GM12878 (cell line): ENCODE results near the gene PTS. TPM values are rescaled to one million over a fixed set of nuclear protein-coding genes. Genes with fewer than 3 reads are reported as not detected.

Source experiments
- ATAC-seq: fragments of 200-7000 bp; cut with Tn5 transposase; 3 replicates; pipeline ENCODE4 v1.9.1; 2020; ENCODE audit warnings: mild to moderate bottlenecking, moderate library complexity
- BruUV-seq: library from RNA; stranded (reverse); fragments of 400-500 nt; replicated peaks from 2 replicates; lab custom pipeline; 2021; lab: Mats Ljungman, UMichigan
- CTCF ChIA-PET: fragments of 300-600 bp; sonication (Branson Sonifier 250); formaldehyde crosslinking; extraction: SDS; loops from one replicate; lab custom pipeline; 2021; ENCODE audit warnings: inconsistent platforms; lab: Yijun Ruan, JAX
- POLR2A ChIA-PET: fragments of 350-600 bp; formaldehyde crosslinking; extraction: SDS; loops from one replicate; lab custom pipeline; 2021; ENCODE audit warnings: inconsistent platforms; lab: Charles Lee
- RAD21 ChIA-PET: fragments of 300-600 bp; sonication (Branson Sonifier 250); formaldehyde crosslinking; loops from one replicate; lab custom pipeline; 2023; ENCODE audit warnings: antibody characterized with exemption; ENCODE audit not compliant: unreplicated experiment; lab: Charles Lee
- SMC1A ChIA-PET: fragments of 300-600 bp; sonication (Branson Sonifier 250); formaldehyde crosslinking; loops from one replicate; lab custom pipeline; 2023; ENCODE audit not compliant: unreplicated experiment, uncharacterized antibody; lab: Charles Lee
- DNase-seq: peaks from one replicate; pipeline ENCODE4 v3.0.0-alpha.2; 2011; ENCODE audit warnings: low read depth, low spot score
- FAIRE-seq: peaks from 3 replicates; lab custom pipeline; 2011; peaks lifted over from hg19 to GRCh38; lab: Jason Lieb, UNC
- H2AFZ ChIP-seq: 2 replicates; pipeline ENCODE4 v1.6.0; 2011; ENCODE audit warnings: low read depth, low read length, control low read depth; ENCODE audit not compliant: control insufficient read depth
- H3K27ac ChIP-seq: 2 replicates; pipeline ENCODE4 v1.5.1; 2011; ENCODE audit warnings: control low read depth; ENCODE audit not compliant: control insufficient read depth, insufficient read depth
- H3K27me3 ChIP-seq, 2 experiments: replicated peaks in 1 of 2; 2 replicates each; pipeline versions ENCODE4 v1.6.0 to v1.6.1; 2011; ENCODE audit warnings: low read length in 1 of 2; ENCODE audit not compliant: control insufficient read depth in 2 of 2, insufficient read depth in 2 of 2
- H3K36me3 ChIP-seq, 2 experiments: 2 replicates each; pipeline ENCODE4 v1.5.1; 2011; ENCODE audit warnings: low read length in 1 of 2; ENCODE audit not compliant: control insufficient read depth in 2 of 2, insufficient read depth in 2 of 2
- H3K4me1 ChIP-seq: 2 replicates; pipeline ENCODE4 v1.6.1; 2011; ENCODE audit warnings: mild to moderate bottlenecking, low read length, moderate library complexity, mixed read lengths; ENCODE audit not compliant: control insufficient read depth, insufficient read depth
- H3K4me2 ChIP-seq: 2 replicates; pipeline ENCODE4 v1.6.0; 2011; ENCODE audit warnings: control low read depth; ENCODE audit not compliant: control insufficient read depth, insufficient read depth
- H3K4me3 ChIP-seq: fragments of 200-600 bp; sonication (generic); 2 replicates; pipeline ENCODE4 v1.5.1; 2016
- H3K79me2 ChIP-seq: 2 replicates; pipeline ENCODE4 v1.6.0; 2011; ENCODE audit warnings: low read length; ENCODE audit not compliant: control insufficient read depth, insufficient read depth
- H3K9ac ChIP-seq: 2 replicates; pipeline ENCODE4 v1.8.0; 2011; ENCODE audit warnings: low read length, control low read depth, mixed read lengths; ENCODE audit not compliant: control insufficient read depth, insufficient read depth
- H3K9me3 ChIP-seq: replicated peaks from 3 replicates; pipeline ENCODE4 v1.5.1; 2011; ENCODE audit warnings: mild to moderate bottlenecking, low read length; ENCODE audit not compliant: control insufficient read depth, insufficient read depth
- H4K20me1 ChIP-seq: 2 replicates; pipeline ENCODE4 v1.6.0; 2011; ENCODE audit not compliant: control insufficient read depth, insufficient read depth
- CTCF ChIP-seq, 3 experiments: IDR thresholded peaks in 2 of 3; conservative IDR thresholded peaks in 1 of 3; 2 replicates each; pipeline ENCODE4 v1.5.1; 2011; ENCODE audit warnings: low read depth in 3 of 3, low read length in 3 of 3, mild to moderate bottlenecking in 3 of 3, control low read depth in 2 of 3, moderate library complexity in 2 of 3, inconsistent platforms in 1 of 3, mixed read lengths in 1 of 3; ENCODE audit not compliant: control insufficient read depth in 2 of 3, insufficient read depth in 1 of 3; ENCODE audit errors: extremely low read depth in 1 of 3
- CUX1 ChIP-seq: IDR thresholded peaks from 2 replicates; pipeline ENCODE4 v1.6.1; 2012; ENCODE audit warnings: improper control_type of control experiment, low read depth, low read length; ENCODE audit not compliant: insufficient replicate concordance
- EZH2 ChIP-seq: IDR thresholded peaks from 2 replicates; pipeline ENCODE4 v1.6.1; 2012; ENCODE audit warnings: low read depth, mild to moderate bottlenecking, control low read depth, inconsistent platforms, low read length, borderline replicate concordance; ENCODE audit not compliant: control insufficient read depth
- FOS ChIP-seq: IDR thresholded peaks from 3 replicates; pipeline ENCODE4 v1.6.1; 2011; ENCODE audit warnings: borderline replicate concordance; ENCODE audit not compliant: insufficient read length; ENCODE audit errors: extremely low read depth
- HDAC2 ChIP-seq: fragments of 200-600 bp; sonication (generic); IDR thresholded peaks from 2 replicates; pipeline ENCODE4 v1.6.1; 2017
- MEF2B ChIP-seq: fragments of 450-650 bp; IDR thresholded peaks from 2 replicates; pipeline ENCODE4 v1.6.1; 2018; ENCODE audit warnings: mild to moderate bottlenecking, moderate library complexity; ENCODE audit not compliant: partially characterized antibody, poor library complexity, severe bottlenecking
- MYB ChIP-seq: fragments of 150-350 bp; IDR thresholded peaks from 2 replicates; pipeline ENCODE4 v1.6.1; 2014; ENCODE audit warnings: mild to moderate bottlenecking, low read depth, low read length, borderline replicate concordance
- TBL1XR1 ChIP-seq: IDR thresholded peaks from 2 replicates; pipeline ENCODE4 v1.6.1; 2012; ENCODE audit warnings: low read depth, low read length, improper control_type of control experiment
- ZNF217 ChIP-seq: fragments of 450-650 bp; IDR thresholded peaks from 2 replicates; pipeline ENCODE4 v1.6.1; 2017; ENCODE audit warnings: antibody characterized with exemption, mild to moderate bottlenecking
- ZZZ3 ChIP-seq: IDR thresholded peaks from 2 replicates; pipeline ENCODE4 v1.6.1; 2011; ENCODE audit warnings: low read depth; ENCODE audit not compliant: control insufficient read depth, insufficient read length
- WGBS: methylation state at CpG from one replicate; pipeline ENCODE4 v1.1.6; 2016; ENCODE audit warnings: low lambda C conversion rate; ENCODE audit not compliant: insufficient replicate concordance, insufficient coverage; ENCODE audit errors: missing lambda C conversion rate; 5-methylcytosine and 5-hydroxymethylcytosine counted together
- in situ Hi-C: fragments of 300-500 bp; cut with MboI; formaldehyde crosslinking; loops from 9 replicates; pipeline ENCODE4 v1.14.3; 2018; ENCODE audit warnings: mixed read lengths
- intact Hi-C: fragments of 100-400 bp; cut with micrococcal nuclease; formaldehyde crosslinking; loops from one replicate; pipeline ENCODE4 v1.14.2; 2022; ENCODE audit not compliant: unreplicated experiment
- polyA plus RNA-seq, 11 experiments: library from polyadenylated mRNA; depleted of rRNA in 4 of 11; unstranded in 6 of 11; stranded (reverse) in 5 of 11; fragments of >200 nt; fragmentation: Nextera tagmentation in 4 of 11; fragmentation: Illumina TruSeq in 1 of 11; extraction: Ambion mirVana in 4 of 11; extraction: Trizol in 1 of 11; gene quantifications; 1 replicate in 1 of 11; 2 replicates in 10 of 11; pipeline versions ENCODE4 v1.2.1 to v1.2.3, GENCODE V29; 2011 to 2016; ENCODE audit warnings: inconsistent platforms in 2 of 11, missing spikeins in 2 of 11, low read depth in 1 of 11
- total RNA-seq, 4 experiments: library from RNA; depleted of rRNA in 3 of 4; stranded (reverse); fragments of >200 nt in 3 of 4; fragmentation: Illumina TruSeq in 1 of 4; extraction: Trizol in 1 of 4; gene quantifications; 2 replicates each; pipeline versions ENCODE4 v1.2.1 to v1.2.3, GENCODE V29; 2013 to 2021
- TF ChIP-seq, protein P1 (sequence below): fragments of 450-650 bp; formaldehyde crosslinking; IDR thresholded peaks from 2 replicates; pipeline ENCODE4 v1.4.0; 2022; ENCODE audit warnings: mild to moderate bottlenecking, moderate library complexity

Gene PTS
- total and polyA plus RNA-seq, 10 of the 15 experiments (the other 5 are each of a cell fraction or from before 2014, with no cell fraction given), result 11.7 to 47.6 (median 15.5) TPM

- ChIA-PET RAD21 (interaction anchor here (1.4 kb wide), 1 partner anchor 51 kb away, joined by 8 read pairs; no protein-coding TSS in a partner anchor), CTCF (interaction anchor here (1.6 to 16.3 kb wide), 2 partner anchors 9 to 54 kb away, joined by 6 to 314 read pairs; no protein-coding TSS in a partner anchor), SMC1A (interaction anchor here (1.5 kb wide), 1 partner anchor 45 kb away, joined by 4 read pairs; no protein-coding TSS in a partner anchor), POLR2A (interaction anchor here (0.7 kb wide), 1 partner anchor 1054 kb away, joined by 3 read pairs; no protein-coding TSS in a partner anchor)
- in situ Hi-C loops (loop anchor here (5.0 to 10.0 kb wide), 2 partner anchors 354 to 1056 kb away; no protein-coding TSS in a partner anchor), intact Hi-C loops (loop anchor here (10.0 kb wide), 2 partner anchors 354 to 566 kb away; partner anchors contain the start of genes ALG9, CFAP68 and FDXACB1)
- Histone ChIP-seq H4K20me1 (no peaks in the 10 kb centered on the region), H3K27me3 (no peaks in the 10 kb centered on the region), H3K4me3 (no peak overlapping the region), H3K36me3 (no peaks in the 10 kb centered on the region; a peak in 3 of 4 replicates), H3K4me1 (peaks cover 7% of the 10 kb centered on the region), H3K9ac (no peak overlapping the region), H3K79me2 (peaks cover 21% of the 10 kb centered on the region), H2AFZ (no peak overlapping the region), H3K4me2 (no peak overlapping the region), H3K9me3 (no peaks in the 10 kb centered on the region), H3K27ac (no peak overlapping the region)
- BruUV-seq, result no TSS peak
- ATAC-seq (no peak), DNase-seq (no peak), FAIRE-seq (no peak)
- WGBS, result 91% methylated on average over 2 of the region's 2 CpGs
- TF ChIP-seq ZNF217 (no peak), FOS (no peak), EZH2 (no peak), MEF2B (no peak), MYB (no peak), TBL1XR1 (no peak), HDAC2 (no peak), ZZZ3 (no peak), CTCF (IDR thresholded peaks at IDR 0.05 in 2 of 3, conservative IDR thresholded peaks at IDR 0.05 in 1 of 3; ENCODE audit: control insufficient read depth in 2 of 3, extremely low read depth in 1 of 3, insufficient read depth in 1 of 3, low read depth in 3 of 3, low read length in 3 of 3) (no peak), CUX1 (no peak)
- TF ChIP-seq, protein P1, sequence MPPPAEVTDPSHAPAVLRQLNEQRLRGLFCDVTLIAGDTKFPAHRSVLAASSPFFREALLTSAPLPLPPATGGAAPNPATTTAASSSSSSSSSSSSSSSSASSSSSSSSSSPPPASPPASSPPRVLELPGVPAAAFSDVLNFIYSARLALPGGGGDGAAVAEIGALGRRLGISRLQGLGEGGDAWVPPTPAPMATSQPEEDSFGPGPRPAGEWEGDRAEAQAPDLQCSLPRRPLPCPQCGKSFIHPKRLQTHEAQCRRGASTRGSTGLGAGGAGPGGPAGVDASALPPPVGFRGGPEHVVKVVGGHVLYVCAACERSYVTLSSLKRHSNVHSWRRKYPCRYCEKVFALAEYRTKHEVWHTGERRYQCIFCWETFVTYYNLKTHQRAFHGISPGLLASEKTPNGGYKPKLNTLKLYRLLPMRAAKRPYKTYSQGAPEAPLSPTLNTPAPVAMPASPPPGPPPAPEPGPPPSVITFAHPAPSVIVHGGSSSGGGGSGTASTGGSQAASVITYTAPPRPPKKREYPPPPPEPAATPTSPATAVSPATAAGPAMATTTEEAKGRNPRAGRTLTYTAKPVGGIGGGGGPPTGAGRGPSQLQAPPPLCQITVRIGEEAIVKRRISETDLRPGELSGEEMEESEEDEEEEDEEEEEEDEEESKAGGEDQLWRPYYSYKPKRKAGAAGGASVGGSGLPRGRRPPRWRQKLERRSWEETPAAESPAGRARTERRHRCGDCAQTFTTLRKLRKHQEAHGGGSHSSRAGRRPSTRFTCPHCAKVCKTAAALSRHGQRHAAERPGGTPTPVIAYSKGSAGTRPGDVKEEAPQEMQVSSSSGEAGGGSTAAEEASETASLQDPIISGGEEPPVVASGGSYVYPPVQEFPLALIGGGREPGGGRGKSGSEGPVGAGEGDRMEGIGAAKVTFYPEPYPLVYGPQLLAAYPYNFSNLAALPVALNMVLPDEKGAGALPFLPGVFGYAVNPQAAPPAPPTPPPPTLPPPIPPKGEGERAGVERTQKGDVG, result no peak
These were observed 2.5 kb downstream of the PTS start for GRCh38 chr11:112228706-112229105.
